Stomach (tissue), 4 donors: ENCODE data around the gene RAB31.

Source experiments
- EP300 ChIP-seq: sonication (generic); formaldehyde crosslinking; IDR thresholded peaks from one replicate; pipeline ENCODE4 v1.6.1; 2017; ENCODE audit warnings: antibody characterized with exemption
- POLR2A ChIP-seq, 4 donors: fragments of 450-650 bp; IDR thresholded peaks; one replicate each; pipeline ENCODE4 v1.6.1; 2016; ENCODE audit warnings: antibody characterized with exemption in 4 of 4, control low read depth in 2 of 4, mild to moderate bottlenecking in 1 of 4, moderate library complexity in 1 of 4
- TF ChIP-seq, protein P1 (sequence below), 7 experiments: fragments of 450-650 bp in 4 of 7; fragments of 200-600 bp in 3 of 7; sonication (generic) in 3 of 7; IDR thresholded peaks; one replicate each; pipeline ENCODE4 v1.5.1; 2016 to 2019; ENCODE audit warnings: antibody characterized with exemption in 7 of 7, control low read depth in 2 of 7, mild to moderate bottlenecking in 1 of 7

DNA sequence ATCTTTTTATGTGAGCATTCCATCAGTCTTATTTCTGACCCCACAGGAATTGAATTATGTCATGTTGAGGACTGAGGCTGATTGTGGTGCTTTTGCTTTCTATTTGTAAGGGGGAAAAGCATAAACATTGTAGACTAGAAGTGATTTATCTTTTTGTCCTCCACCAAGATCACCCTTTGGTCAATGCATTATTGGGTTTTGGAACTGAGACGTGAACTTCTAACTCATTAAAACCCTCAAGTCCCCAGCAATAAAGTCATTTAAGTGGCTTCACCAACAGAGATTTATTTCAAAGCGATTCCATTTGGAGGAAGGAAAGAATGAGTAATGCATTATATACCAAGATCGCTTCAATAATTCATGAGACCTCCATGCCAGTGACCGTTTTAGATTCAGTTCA lies 102.2 kb downstream of the RAB31 start:
- TF ChIP-seq, protein P1, sequence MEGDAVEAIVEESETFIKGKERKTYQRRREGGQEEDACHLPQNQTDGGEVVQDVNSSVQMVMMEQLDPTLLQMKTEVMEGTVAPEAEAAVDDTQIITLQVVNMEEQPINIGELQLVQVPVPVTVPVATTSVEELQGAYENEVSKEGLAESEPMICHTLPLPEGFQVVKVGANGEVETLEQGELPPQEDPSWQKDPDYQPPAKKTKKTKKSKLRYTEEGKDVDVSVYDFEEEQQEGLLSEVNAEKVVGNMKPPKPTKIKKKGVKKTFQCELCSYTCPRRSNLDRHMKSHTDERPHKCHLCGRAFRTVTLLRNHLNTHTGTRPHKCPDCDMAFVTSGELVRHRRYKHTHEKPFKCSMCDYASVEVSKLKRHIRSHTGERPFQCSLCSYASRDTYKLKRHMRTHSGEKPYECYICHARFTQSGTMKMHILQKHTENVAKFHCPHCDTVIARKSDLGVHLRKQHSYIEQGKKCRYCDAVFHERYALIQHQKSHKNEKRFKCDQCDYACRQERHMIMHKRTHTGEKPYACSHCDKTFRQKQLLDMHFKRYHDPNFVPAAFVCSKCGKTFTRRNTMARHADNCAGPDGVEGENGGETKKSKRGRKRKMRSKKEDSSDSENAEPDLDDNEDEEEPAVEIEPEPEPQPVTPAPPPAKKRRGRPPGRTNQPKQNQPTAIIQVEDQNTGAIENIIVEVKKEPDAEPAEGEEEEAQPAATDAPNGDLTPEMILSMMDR (IDR thresholded peaks at IDR 0.05): no peak
- no peak for TF ChIP-seq POLR2A (IDR thresholded peaks at IDR 0.05)
- no peak for TF ChIP-seq EP300
